ENCODE measurements around the gene TTLL11.

The TTLL11 gene

DNA sequence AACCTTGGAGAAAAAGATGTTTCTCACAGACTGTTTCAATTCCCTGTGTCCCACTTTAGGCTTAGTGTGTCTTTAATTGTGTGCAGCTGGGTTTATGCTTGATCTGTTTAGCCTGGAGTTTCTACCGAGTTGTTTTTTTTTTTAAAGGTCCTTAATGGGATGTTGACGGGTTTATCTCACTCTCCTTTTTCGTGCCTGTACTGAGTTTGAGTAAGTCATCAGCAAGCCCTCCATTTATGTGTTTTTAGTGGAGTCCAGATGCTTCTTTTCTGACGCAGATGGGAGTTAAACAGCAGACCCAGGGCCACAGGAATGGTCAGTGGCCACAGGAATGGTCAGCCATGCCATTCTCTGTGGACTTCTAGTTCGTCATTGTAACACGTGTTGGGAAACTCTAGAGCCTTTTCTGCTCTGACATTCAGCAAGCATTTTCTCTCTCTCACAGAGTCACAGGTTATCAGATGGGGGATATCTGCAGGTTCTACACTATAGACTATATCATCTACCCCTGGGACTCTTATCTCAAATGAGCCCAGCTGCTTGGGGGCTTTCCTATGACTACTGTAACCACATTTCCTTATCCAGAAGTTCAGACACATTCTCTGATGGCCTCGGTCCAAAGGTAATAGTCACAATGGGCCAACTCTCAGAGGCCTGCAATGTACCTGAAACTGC lies 190.5 kb downstream of the TTLL11 start:
- 42% methylated on average over 6 of the region's 7 CpGs for WGBS (ENCODE audit: insufficient coverage)
- DNase-seq, result peak; percentile 59 to 90 (median 79)
- no peak overlapping the region for H3K27ac ChIP-seq (ENCODE audit: insufficient read depth in 1 of 2, low read depth in 1 of 2, low read length in 2 of 2, poor library complexity in 1 of 2, severe bottlenecking in 2 of 2)
- H3K27me3 ChIP-seq (replicated peaks in 2 of 5; ENCODE audit: control insufficient read depth in 4 of 5, insufficient read depth in 5 of 5, low read length in 4 of 5), result peaks cover 0 to 2% (median 0%) of the 10 kb centered on the region in 5 experiments
- ChIA-PET POLR2A (no interaction called here), CTCF (no interaction called here)
- H3K9me3 ChIP-seq (ENCODE audit: control extremely low read depth in 1 of 5, control insufficient read depth in 4 of 5, insufficient read depth in 2 of 5, low read depth in 1 of 5, low read length in 4 of 5), result peaks cover 0 to 13% (median 4%) of the 10 kb centered on the region in 5 experiments
- H3K4me3 ChIP-seq (ENCODE audit: control insufficient read depth in 1 of 7, extremely low read depth in 1 of 7, insufficient read depth in 4 of 7, low read depth in 2 of 7, low read length in 6 of 7), result no peak overlapping the region
- H3K36me3 ChIP-seq (ENCODE audit: control insufficient read depth in 4 of 4, insufficient read depth in 4 of 4, low read length in 3 of 4), result no peaks in the 10 kb centered on the region
- peaks cover 0 to 3% (median 0%) of the 10 kb centered on the region in 4 experiments for H3K4me1 ChIP-seq (ENCODE audit: control extremely low read depth in 1 of 4, control insufficient read depth in 4 of 4, insufficient read depth in 4 of 4, low read length in 3 of 4)

DNA sequence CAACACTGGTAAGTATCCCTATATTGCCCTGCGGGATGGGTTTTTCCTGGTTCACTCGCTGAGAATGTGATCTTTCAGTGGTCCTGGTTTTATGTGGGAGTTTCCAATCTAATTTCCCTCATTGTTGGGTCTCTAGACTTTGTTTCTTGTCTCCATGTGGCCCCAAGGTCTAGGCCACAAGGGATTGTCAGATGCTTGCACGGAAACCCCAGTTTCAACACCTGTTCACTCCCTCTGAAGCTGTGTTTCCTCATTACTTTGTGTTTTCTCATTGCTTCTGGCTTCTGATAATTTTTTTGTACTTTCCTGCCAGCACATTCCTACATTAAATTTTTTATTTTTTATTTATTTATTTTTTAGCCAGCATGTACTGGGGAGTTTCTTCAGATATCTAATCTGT lies 191.5 kb downstream of the TTLL11 start:
- CTCF ChIA-PET, result no interaction called here
- no peaks in the 10 kb centered on the region for H3K36me3 ChIP-seq (ENCODE audit: control insufficient read depth in 4 of 4, insufficient read depth in 4 of 4, low read length in 3 of 4)
- WGBS (ENCODE audit: insufficient coverage), result 100% methylated on average over 3 of the region's 3 CpGs
- peaks cover 0 to 2% (median 0%) of the 10 kb centered on the region in 5 experiments for H3K27me3 ChIP-seq (replicated peaks in 2 of 5; ENCODE audit: control insufficient read depth in 4 of 5, insufficient read depth in 5 of 5, low read length in 4 of 5)
- peaks cover 0 to 13% (median 4%) of the 10 kb centered on the region in 5 experiments for H3K9me3 ChIP-seq (ENCODE audit: control extremely low read depth in 1 of 5, control insufficient read depth in 4 of 5, insufficient read depth in 2 of 5, low read depth in 1 of 5, low read length in 4 of 5)
- POLR2A ChIA-PET, result no interaction called here
- DNase-seq, result no peak
- peaks cover 0 to 3% (median 0%) of the 10 kb centered on the region in 4 experiments for H3K4me1 ChIP-seq (ENCODE audit: control extremely low read depth in 1 of 4, control insufficient read depth in 4 of 4, insufficient read depth in 4 of 4, low read length in 3 of 4)
- H3K4me3 ChIP-seq (ENCODE audit: control insufficient read depth in 1 of 7, extremely low read depth in 1 of 7, insufficient read depth in 4 of 7, low read depth in 2 of 7, low read length in 6 of 7), result no peak overlapping the region
- H3K27ac ChIP-seq (ENCODE audit: insufficient read depth in 1 of 2, low read depth in 1 of 2, low read length in 2 of 2, poor library complexity in 1 of 2, severe bottlenecking in 2 of 2), result no peak overlapping the region

DNA sequence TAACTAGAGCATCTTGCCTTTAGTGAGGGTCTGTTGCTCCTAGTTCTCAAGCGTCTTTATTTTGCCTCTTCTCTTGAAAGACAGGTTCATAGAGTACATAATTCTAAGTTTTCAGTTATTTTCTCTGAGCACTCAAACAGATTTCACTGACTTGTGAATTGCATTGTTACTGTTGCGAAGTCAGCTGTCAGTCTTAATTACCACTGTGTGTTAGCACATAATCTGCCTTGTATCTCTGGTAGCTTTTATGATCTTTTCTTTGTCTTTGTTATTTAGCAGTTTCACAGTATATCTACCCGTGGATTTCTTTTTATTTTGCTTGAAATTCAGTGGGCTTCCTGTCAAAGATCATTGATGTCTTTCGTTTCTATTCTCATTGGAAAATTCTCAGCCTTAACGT lies 192.9 kb downstream of the TTLL11 start:
- DNase-seq, result peak in 1 of 3 donors; percentile 49
- 97% methylated on average over 4 of the region's 5 CpGs for WGBS (ENCODE audit: insufficient coverage)
- Histone ChIP-seq H3K4me3 (ENCODE audit: control insufficient read depth in 1 of 7, extremely low read depth in 1 of 7, insufficient read depth in 4 of 7, low read depth in 2 of 7, low read length in 6 of 7) (no peak overlapping the region), H3K27ac (ENCODE audit: insufficient read depth in 1 of 2, low read depth in 1 of 2, low read length in 2 of 2, poor library complexity in 1 of 2, severe bottlenecking in 2 of 2) (no peak overlapping the region), H3K27me3 (replicated peaks in 2 of 5; ENCODE audit: control insufficient read depth in 4 of 5, insufficient read depth in 5 of 5, low read length in 4 of 5) (peaks cover 0 to 2% (median 0%) of the 10 kb centered on the region in 5 experiments), H3K36me3 (ENCODE audit: control insufficient read depth in 4 of 4, insufficient read depth in 4 of 4, low read length in 3 of 4) (no peaks in the 10 kb centered on the region), H3K4me1 (ENCODE audit: control extremely low read depth in 1 of 4, control insufficient read depth in 4 of 4, insufficient read depth in 4 of 4, low read length in 3 of 4) (peaks cover 0 to 6% (median 0%) of the 10 kb centered on the region in 4 experiments), H3K9me3 (ENCODE audit: control extremely low read depth in 1 of 5, control insufficient read depth in 4 of 5, insufficient read depth in 2 of 5, low read depth in 1 of 5, low read length in 4 of 5) (peaks cover 0 to 13% (median 4%) of the 10 kb centered on the region in 5 experiments)
- CTCF ChIA-PET, result interaction anchor here (1.1 kb wide), 1 partner anchor 9 kb away, joined by 3 read pairs; no protein-coding TSS in a partner anchor
- POLR2A ChIA-PET, result no interaction called here

- no peak overlapping the region for H3K4me3 ChIP-seq (ENCODE audit: control insufficient read depth in 1 of 7, extremely low read depth in 1 of 7, insufficient read depth in 4 of 7, low read depth in 2 of 7, low read length in 6 of 7)
- DNase-seq, result no peak
- 84% methylated on average over 3 of the region's 4 CpGs for WGBS (ENCODE audit: insufficient coverage)
- POLR2A ChIA-PET, result no interaction called here
- H3K4me1 ChIP-seq (ENCODE audit: control extremely low read depth in 1 of 4, control insufficient read depth in 4 of 4, insufficient read depth in 4 of 4, low read length in 3 of 4), result peaks cover 0 to 6% (median 0%) of the 10 kb centered on the region in 4 experiments
- peaks cover 0 to 13% (median 4%) of the 10 kb centered on the region in 5 experiments for H3K9me3 ChIP-seq (ENCODE audit: control extremely low read depth in 1 of 5, control insufficient read depth in 4 of 5, insufficient read depth in 2 of 5, low read depth in 1 of 5, low read length in 4 of 5)
- CTCF ChIA-PET, result no interaction called here
- no peak overlapping the region for H3K27ac ChIP-seq (ENCODE audit: insufficient read depth in 1 of 2, low read depth in 1 of 2, low read length in 2 of 2, poor library complexity in 1 of 2, severe bottlenecking in 2 of 2)
- H3K27me3 ChIP-seq (replicated peaks in 2 of 5; ENCODE audit: control insufficient read depth in 4 of 5, insufficient read depth in 5 of 5, low read length in 4 of 5), result peaks cover 0 to 2% (median 0%) of the 10 kb centered on the region in 5 experiments
- H3K36me3 ChIP-seq (ENCODE audit: control insufficient read depth in 4 of 4, insufficient read depth in 4 of 4, low read length in 3 of 4), result no peaks in the 10 kb centered on the region
Measured at GRCh38 chr9:121898856-121899255, 194.3 kb downstream of the TTLL11 start.

- CTCF ChIA-PET, result no interaction called here
- DNase-seq, result no peak
- H3K9me3 ChIP-seq (ENCODE audit: control extremely low read depth in 1 of 5, control insufficient read depth in 4 of 5, insufficient read depth in 2 of 5, low read depth in 1 of 5, low read length in 4 of 5), result peaks cover 0 to 13% (median 4%) of the 10 kb centered on the region in 5 experiments
- H3K36me3 ChIP-seq (ENCODE audit: control insufficient read depth in 4 of 4, insufficient read depth in 4 of 4, low read length in 3 of 4), result no peaks in the 10 kb centered on the region
- peaks cover 0 to 4% (median 0%) of the 10 kb centered on the region in 4 experiments for H3K4me1 ChIP-seq (ENCODE audit: control extremely low read depth in 1 of 4, control insufficient read depth in 4 of 4, insufficient read depth in 4 of 4, low read length in 3 of 4)
- H3K4me3 ChIP-seq (ENCODE audit: control insufficient read depth in 1 of 7, extremely low read depth in 1 of 7, insufficient read depth in 4 of 7, low read depth in 2 of 7, low read length in 6 of 7), result no peak overlapping the region
- H3K27me3 ChIP-seq (replicated peaks in 2 of 5; ENCODE audit: control insufficient read depth in 4 of 5, insufficient read depth in 5 of 5, low read length in 4 of 5), result peaks cover 0 to 1% (median 0%) of the 10 kb centered on the region in 5 experiments
- 96% methylated on average over 10 of the region's 10 CpGs for WGBS (ENCODE audit: insufficient coverage)
- POLR2A ChIA-PET, result no interaction called here
- no peak overlapping the region for H3K27ac ChIP-seq (ENCODE audit: insufficient read depth in 1 of 2, low read depth in 1 of 2, low read length in 2 of 2, poor library complexity in 1 of 2, severe bottlenecking in 2 of 2)
Measured at GRCh38 chr9:121897140-121897539, 196.0 kb downstream of the TTLL11 start.

DNA sequence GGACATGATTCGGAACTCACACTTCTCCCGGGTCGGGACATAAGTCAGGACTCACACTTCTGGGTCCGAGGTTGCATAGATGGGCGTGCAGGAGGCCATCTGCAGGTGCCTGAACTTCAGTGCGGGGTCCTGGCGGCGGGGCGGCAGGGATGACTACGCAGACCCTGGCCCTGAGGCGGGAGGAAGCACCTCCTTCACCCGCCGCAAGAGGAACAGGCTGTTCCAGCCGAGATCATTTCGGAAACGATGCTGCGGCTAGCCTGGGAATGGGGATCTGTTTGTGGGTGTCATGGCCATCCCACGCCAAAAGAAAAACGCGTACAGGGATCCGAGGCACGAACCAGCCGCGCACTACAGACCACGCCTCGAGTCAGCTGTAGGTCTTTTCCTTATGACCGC lies 196.6 kb downstream of the TTLL11 start:
- 66% methylated on average over 22 of the region's 27 CpGs for WGBS (ENCODE audit: insufficient coverage)
- POLR2A ChIA-PET, result no interaction called here
- DNase-seq, result peak in 1 of 3 donors; percentile 47
- H3K27ac ChIP-seq (ENCODE audit: insufficient read depth in 1 of 2, low read depth in 1 of 2, low read length in 2 of 2, poor library complexity in 1 of 2, severe bottlenecking in 2 of 2), result no peak overlapping the region
- CTCF ChIA-PET, result no interaction called here
- H3K4me1 ChIP-seq (ENCODE audit: control extremely low read depth in 1 of 4, control insufficient read depth in 4 of 4, insufficient read depth in 4 of 4, low read length in 3 of 4), result peaks cover 0 to 4% (median 0%) of the 10 kb centered on the region in 4 experiments
- peaks cover 0 to 13% (median 4%) of the 10 kb centered on the region in 5 experiments for H3K9me3 ChIP-seq (ENCODE audit: control extremely low read depth in 1 of 5, control insufficient read depth in 4 of 5, insufficient read depth in 2 of 5, low read depth in 1 of 5, low read length in 4 of 5)
- H3K36me3 ChIP-seq (ENCODE audit: control insufficient read depth in 4 of 4, insufficient read depth in 4 of 4, low read length in 3 of 4), result no peaks in the 10 kb centered on the region
- no peak overlapping the region for H3K4me3 ChIP-seq (ENCODE audit: control insufficient read depth in 1 of 7, extremely low read depth in 1 of 7, insufficient read depth in 4 of 7, low read depth in 2 of 7, low read length in 6 of 7)
- H3K27me3 ChIP-seq (replicated peaks in 2 of 5; ENCODE audit: control insufficient read depth in 4 of 5, insufficient read depth in 5 of 5, low read length in 4 of 5), result no peaks in the 10 kb centered on the region

DNA sequence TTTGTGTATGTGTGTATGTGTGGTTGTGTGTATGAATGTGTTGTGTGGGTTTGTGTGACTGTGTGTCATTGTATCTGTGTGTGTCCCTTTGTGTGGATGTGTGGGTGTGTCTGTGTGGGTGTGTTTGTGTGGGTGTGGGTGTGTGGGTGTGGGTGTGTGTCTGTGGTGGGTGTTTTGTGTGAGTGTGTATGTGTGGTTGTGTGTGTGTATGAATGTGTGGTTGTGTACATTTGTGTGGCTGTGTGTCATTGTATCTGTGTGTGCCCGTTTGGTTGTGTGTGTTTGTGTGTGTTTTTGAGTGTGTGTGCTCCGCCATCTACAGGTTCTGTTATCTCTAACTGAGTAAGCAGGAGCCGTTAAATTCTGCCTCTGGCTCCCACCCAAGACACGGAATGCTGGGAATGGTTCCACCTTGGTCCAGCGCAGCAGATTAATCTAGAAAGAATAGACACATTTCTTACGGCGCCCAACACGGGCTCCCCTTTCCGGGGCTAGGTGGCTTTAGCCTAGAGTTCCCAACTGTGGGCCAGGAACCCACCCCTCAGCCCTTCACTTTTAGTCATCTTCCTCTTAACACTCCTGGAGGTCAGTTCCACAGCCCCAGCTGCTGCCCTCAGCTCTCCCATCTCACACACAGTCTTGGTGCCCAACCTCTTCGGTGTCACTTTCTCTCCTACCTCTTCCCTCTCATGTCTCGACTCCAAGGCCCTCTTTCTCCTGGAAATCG lies 197.1 kb downstream of the TTLL11 start:
- Histone ChIP-seq H3K4me3 (ENCODE audit: control insufficient read depth in 1 of 7, extremely low read depth in 1 of 7, insufficient read depth in 4 of 7, low read depth in 2 of 7, low read length in 6 of 7) (no peak overlapping the region), H3K9me3 (ENCODE audit: control extremely low read depth in 1 of 5, control insufficient read depth in 4 of 5, insufficient read depth in 2 of 5, low read depth in 1 of 5, low read length in 4 of 5) (peaks cover 0 to 12% (median 4%) of the 10 kb centered on the region in 5 experiments), H3K27ac (ENCODE audit: insufficient read depth in 1 of 2, low read depth in 1 of 2, low read length in 2 of 2, poor library complexity in 1 of 2, severe bottlenecking in 2 of 2) (no peak overlapping the region), H3K36me3 (ENCODE audit: control insufficient read depth in 4 of 4, insufficient read depth in 4 of 4, low read length in 3 of 4) (no peaks in the 10 kb centered on the region), H3K4me1 (ENCODE audit: control extremely low read depth in 1 of 4, control insufficient read depth in 4 of 4, insufficient read depth in 4 of 4, low read length in 3 of 4) (peaks cover 0 to 4% (median 0%) of the 10 kb centered on the region in 4 experiments), H3K27me3 (replicated peaks in 2 of 5; ENCODE audit: control insufficient read depth in 4 of 5, insufficient read depth in 5 of 5, low read length in 4 of 5) (no peaks in the 10 kb centered on the region)
- ChIA-PET POLR2A (no interaction called here), CTCF (no interaction called here)
- WGBS (ENCODE audit: insufficient coverage), result 78% methylated on average over 9 of the region's 12 CpGs
- peak in 1 of 3 donors; percentile 26 for DNase-seq

Data from common myeloid progenitor, CD34-positive (primary cell).